ENCODE measurements around the gene MAPK11.

MAPK11 gene

GRCh38 chr22:50293441-50294318, 23.5 kb upstream of the MAPK11 start:
- H3K4me3 ChIP-seq (ENCODE audit: low read length) = peak overlapping the region; percentile 49
- peak; percentile 85 for DNase-seq (ENCODE audit: low read depth)
- no peak for TF ChIP-seq CTCF (conservative IDR thresholded peaks at IDR 0.05; ENCODE audit: low read length)

GRCh38 chr22:50292643-50293440, 22.7 kb upstream of the MAPK11 start:
- no peak for TF ChIP-seq CTCF (conservative IDR thresholded peaks at IDR 0.05; ENCODE audit: low read length)
- no peak for DNase-seq (ENCODE audit: low read depth)
- H3K4me3 ChIP-seq (ENCODE audit: low read length) = peak overlapping the region; percentile 49

DNA sequence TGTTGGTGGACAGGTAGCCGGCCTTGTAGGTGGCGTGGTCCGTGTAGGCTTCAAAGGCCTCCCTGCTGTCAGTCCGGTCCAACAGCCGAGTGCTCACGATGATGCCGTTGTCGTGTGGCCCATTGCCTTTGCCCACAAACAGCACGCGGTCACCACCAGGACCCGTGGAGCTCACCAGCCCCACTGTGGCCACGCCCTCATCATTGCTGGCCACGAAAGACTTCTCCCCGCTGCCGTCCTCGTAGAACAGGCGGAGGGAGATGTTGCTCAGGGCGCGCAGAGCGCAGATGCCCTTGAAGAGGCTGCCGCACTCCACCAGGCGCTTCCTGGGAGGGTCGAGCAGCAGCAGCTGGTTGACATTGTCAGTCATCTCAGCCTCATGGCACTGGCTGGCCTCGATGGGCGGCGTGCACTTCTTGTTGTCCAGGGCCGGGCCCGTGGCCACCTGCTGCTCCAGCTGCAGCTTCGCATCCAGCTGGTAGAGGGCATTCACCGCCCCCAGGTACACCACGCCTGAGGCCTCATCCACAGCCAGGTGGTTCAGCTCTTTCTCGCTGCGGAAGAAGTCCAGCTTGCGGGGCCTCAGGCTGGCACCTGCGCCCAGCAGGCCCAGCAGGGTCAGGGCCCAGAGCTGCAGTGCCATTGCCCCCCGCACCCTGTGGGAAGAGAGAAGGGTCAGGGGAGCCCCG, 19.9 kb upstream of the MAPK11 start:
- no peak for TF ChIP-seq CTCF (conservative IDR thresholded peaks at IDR 0.05; ENCODE audit: low read length)
- DNase-seq (ENCODE audit: low read depth) = no peak
- H3K4me3 ChIP-seq (ENCODE audit: low read length) = no peak overlapping the region

GRCh38 chr22:50289151-50289941, 19.2 kb upstream of the MAPK11 start:
- no peak overlapping the region for H3K4me3 ChIP-seq (ENCODE audit: low read length)
- no peak for DNase-seq (ENCODE audit: low read depth)
- TF ChIP-seq CTCF (conservative IDR thresholded peaks at IDR 0.05; ENCODE audit: low read length) = no peak

- no peak for DNase-seq (ENCODE audit: low read depth)
- no peak overlapping the region for H3K4me3 ChIP-seq (ENCODE audit: low read length)
- TF ChIP-seq CTCF (conservative IDR thresholded peaks at IDR 0.05; ENCODE audit: low read length) = no peak
Measured at GRCh38 chr22:50287731-50288130, 17.6 kb upstream of the MAPK11 start.

DNA sequence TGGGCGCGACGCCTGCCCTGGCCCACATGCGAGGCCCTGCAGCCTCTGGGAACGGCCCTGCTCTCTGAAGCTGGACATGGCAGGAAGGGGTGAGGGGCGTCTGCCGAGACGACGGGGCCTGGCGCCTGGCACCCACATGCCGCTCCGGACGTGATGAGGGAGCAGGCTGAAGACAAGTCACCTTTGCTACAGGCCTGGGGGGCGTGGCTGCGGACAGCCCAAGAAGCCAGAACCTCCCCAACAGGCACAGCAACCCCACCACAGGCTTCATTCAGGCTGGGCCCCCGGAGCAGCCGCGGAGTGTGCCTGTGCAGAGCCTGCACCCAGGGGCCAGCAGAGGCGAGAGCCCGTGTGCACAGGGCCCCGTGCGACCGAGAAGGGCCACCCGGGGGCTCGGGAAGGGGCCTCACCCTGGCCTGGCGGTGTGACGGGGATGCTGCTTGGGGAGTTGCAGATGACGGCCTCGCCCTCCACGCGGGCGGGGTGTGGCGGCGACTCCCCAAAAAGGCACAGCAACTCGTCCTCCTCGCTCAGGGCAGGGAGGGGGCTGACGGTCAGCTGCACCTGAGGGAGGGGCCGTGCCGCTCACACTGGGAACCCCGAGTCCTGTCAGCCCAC, 16.6 kb upstream of the MAPK11 start:
- no peak overlapping the region for H3K4me3 ChIP-seq (ENCODE audit: low read length)
- DNase-seq (ENCODE audit: low read depth) = no peak
- no peak for TF ChIP-seq CTCF (conservative IDR thresholded peaks at IDR 0.05; ENCODE audit: low read length)

Measured in AG10803 (cell line).